Measurements from ENCODE around the gene SHROOM3.

GRCh38 chr4:76803522-76803921 is 368.5 kb downstream of the SHROOM3 start:
- TF ChIP-seq POLR2A (IDR thresholded peaks at IDR 0.05; ENCODE audit: low read length) (no peak), GATA1 (IDR thresholded peaks at IDR 0.05; ENCODE audit: low read depth, low read length) (no peak)

All from erythroblast (primary cell).